Activated CD8-positive, alpha-beta T cell treated with anti-CD3 and anti-CD28 coated beads, Interleukin-2, amount 10 ng/mL, durations not matched to agents 7 days and 5 days (primary cell): ENCODE data around the gene DNASE2B. TPM values are rescaled to one million over a fixed set of nuclear protein-coding genes. Genes with fewer than 3 reads are reported as not detected.
A peak's percentile ranks its signal among the peaks of the same experiment; 100 is the strongest.

Source experiments
- ATAC-seq: fragments of 150-1000 bp; cut with Tn5 transposase; one replicate; pipeline ENCODE4 v1.10.0; 2021; ENCODE audit warnings: moderate library complexity
- CTCF ChIA-PET: fragments of 350-600 bp; sonication (Branson Sonifier 250); formaldehyde crosslinking; loops from one replicate; lab custom pipeline; 2021; ENCODE audit warnings: antibody characterized with exemption; lab: Charles Lee
- POLR2A ChIA-PET: fragments of 350-600 bp; sonication (Branson Sonifier 250); formaldehyde crosslinking; loops from one replicate; lab custom pipeline; 2021; ENCODE audit warnings: antibody characterized with exemption; lab: Charles Lee
- DNase-seq: peaks from one replicate; pipeline ENCODE4 v3.0.0-alpha.2; 2020
- H3K27ac Mint-ChIP-seq: one replicate; pipeline ENCODE4 v1.8.0; 2021; ENCODE audit warnings: mild to moderate bottlenecking, mixed read lengths
- H3K27me3 Mint-ChIP-seq: one replicate; pipeline ENCODE4 v1.8.0; 2021; ENCODE audit warnings: low read depth, mixed read lengths
- H3K36me3 Mint-ChIP-seq: one replicate; pipeline ENCODE4 v1.8.0; 2021; ENCODE audit warnings: low read depth, mixed read lengths
- H3K4me1 Mint-ChIP-seq: one replicate; pipeline ENCODE4 v1.8.0; 2021; ENCODE audit warnings: low read depth, mixed read lengths
- H3K4me3 Mint-ChIP-seq: one replicate; pipeline ENCODE4 v1.8.0; 2021; ENCODE audit warnings: mild to moderate bottlenecking, mixed read lengths
- H3K9me3 Mint-ChIP-seq: one replicate; pipeline ENCODE4 v1.8.0; 2022; ENCODE audit warnings: mixed read lengths; ENCODE audit not compliant: insufficient read depth
- total RNA-seq, 2 experiments: library from RNA; stranded (reverse); gene quantifications; one replicate each; pipeline ENCODE4 v1.2.3, GENCODE V29; 2021

The DNASE2B gene
- total RNA-seq, 2 experiments from 2014 or later, result not detected

GRCh38 chr1:84363622-84364021, 34.7 kb upstream of the DNASE2B start:
- H3K4me3 Mint-ChIP-seq, result no peak overlapping the region
- no peak for ATAC-seq
- H3K4me1 Mint-ChIP-seq, result peaks cover 5% of the 10 kb centered on the region
- no peak for DNase-seq
- H3K36me3 Mint-ChIP-seq, result no peaks in the 10 kb centered on the region
- no peaks in the 10 kb centered on the region for H3K27me3 Mint-ChIP-seq
- no peak overlapping the region for H3K27ac Mint-ChIP-seq
- ChIA-PET POLR2A (no interaction called here), CTCF (interaction anchor here (0.7 kb wide), 1 partner anchor 547 kb away, joined by 3 read pairs; no protein-coding TSS in a partner anchor)
- no peaks in the 10 kb centered on the region for H3K9me3 Mint-ChIP-seq

GRCh38 chr1:84365225-84366221, 32.8 kb upstream of the DNASE2B start:
- Mint-ChIP-seq H3K4me3 (no peak overlapping the region), H3K27me3 (no peaks in the 10 kb centered on the region), H3K27ac (no peak overlapping the region), H3K4me1 (peaks cover 5% of the 10 kb centered on the region), H3K36me3 (no peaks in the 10 kb centered on the region), H3K9me3 (no peaks in the 10 kb centered on the region)
- peak; percentile 21 for DNase-seq
- ATAC-seq, result peak; percentile 49
- ChIA-PET CTCF (no interaction called here), POLR2A (no interaction called here)

DNA sequence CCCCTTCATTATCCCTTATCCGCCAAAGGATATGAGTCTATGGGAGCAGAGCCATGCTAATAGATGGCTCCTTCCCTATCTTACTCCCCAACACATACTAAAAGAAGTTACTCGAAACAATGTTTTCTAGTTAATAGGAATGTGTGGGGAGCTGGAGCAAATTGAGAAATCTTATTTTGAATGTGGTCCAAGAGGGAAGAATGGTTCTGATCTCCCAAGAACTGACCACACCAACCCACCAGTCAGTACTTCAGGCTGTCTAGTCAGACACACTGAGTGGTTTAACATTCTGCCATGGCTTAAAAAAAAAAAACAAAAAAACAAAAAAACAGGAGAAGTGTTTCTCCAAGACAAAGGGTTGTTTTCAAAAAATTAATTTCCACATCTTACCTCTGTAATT, 31.5 kb upstream of the DNASE2B start:
- Mint-ChIP-seq H3K27me3 (no peaks in the 10 kb centered on the region), H3K9me3 (no peaks in the 10 kb centered on the region), H3K36me3 (no peaks in the 10 kb centered on the region), H3K4me1 (peaks cover 5% of the 10 kb centered on the region), H3K4me3 (no peak overlapping the region), H3K27ac (no peak overlapping the region)
- ATAC-seq, result no peak
- ChIA-PET CTCF (no interaction called here), POLR2A (no interaction called here)
- no peak for DNase-seq

- Mint-ChIP-seq H3K27ac (no peak overlapping the region), H3K4me1 (peaks cover 5% of the 10 kb centered on the region), H3K9me3 (no peaks in the 10 kb centered on the region), H3K4me3 (no peak overlapping the region), H3K36me3 (no peaks in the 10 kb centered on the region), H3K27me3 (no peaks in the 10 kb centered on the region)
- ATAC-seq, result no peak
- POLR2A ChIA-PET, result no interaction called here
- CTCF ChIA-PET, result no interaction called here
- DNase-seq, result no peak
Observed at GRCh38 chr1:84367219-84367618, 31.1 kb upstream of the DNASE2B start.

DNA sequence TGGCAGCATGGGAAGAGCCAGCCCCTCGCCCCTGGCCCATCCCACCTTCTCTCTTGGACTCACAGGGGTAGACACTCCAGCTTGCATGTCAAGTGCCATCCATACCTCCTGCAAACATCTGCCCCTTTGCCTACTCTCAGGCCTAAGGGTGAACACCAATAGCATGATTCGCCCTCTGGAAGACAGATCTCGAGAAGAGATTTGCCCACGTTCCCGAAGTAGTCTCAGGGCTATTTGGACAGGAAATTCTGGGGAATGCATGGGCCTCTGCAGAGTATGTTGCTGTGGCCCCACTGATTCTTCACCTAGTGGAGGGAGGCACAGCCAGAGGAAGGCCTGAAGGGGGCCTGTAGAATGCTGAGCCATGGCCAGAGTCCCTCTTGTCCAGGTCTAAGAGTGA, 29.8 kb upstream of the DNASE2B start:
- no peaks in the 10 kb centered on the region for H3K9me3 Mint-ChIP-seq
- POLR2A ChIA-PET, result no interaction called here
- no peak for ATAC-seq

GRCh38 chr1:84370266-84370665, 28.0 kb upstream of the DNASE2B start:
- ATAC-seq (no peak), DNase-seq (no peak)
- CTCF ChIA-PET, result interaction anchor here (0.6 kb wide), 1 partner anchor 63 kb away, joined by 3 read pairs; no protein-coding TSS in a partner anchor
- POLR2A ChIA-PET, result no interaction called here
- H3K36me3 Mint-ChIP-seq, result no peaks in the 10 kb centered on the region
- H3K27ac Mint-ChIP-seq, result no peak overlapping the region
- H3K9me3 Mint-ChIP-seq, result no peaks in the 10 kb centered on the region
- peaks cover 5% of the 10 kb centered on the region for H3K4me1 Mint-ChIP-seq
- H3K4me3 Mint-ChIP-seq, result no peak overlapping the region
- no peaks in the 10 kb centered on the region for H3K27me3 Mint-ChIP-seq

More for the DNA sequence above, 29.8 kb upstream of the DNASE2B start:
- Mint-ChIP-seq H3K4me1 (peaks cover 5% of the 10 kb centered on the region), H3K4me3 (no peak overlapping the region), H3K36me3 (no peaks in the 10 kb centered on the region), H3K27me3 (no peaks in the 10 kb centered on the region), H3K27ac (no peak overlapping the region)
- CTCF ChIA-PET, result no interaction called here
- no peak for DNase-seq

- Mint-ChIP-seq H3K4me1 (peaks cover under 1% of the 10 kb centered on the region), H3K4me3 (no peak overlapping the region), H3K9me3 (no peaks in the 10 kb centered on the region), H3K36me3 (no peaks in the 10 kb centered on the region), H3K27ac (no peak overlapping the region), H3K27me3 (no peaks in the 10 kb centered on the region)
- ATAC-seq (no peak), DNase-seq (no peak)
- CTCF ChIA-PET, result no interaction called here
- POLR2A ChIA-PET, result no interaction called here
Observed at GRCh38 chr1:84370831-84371394, 27.4 kb upstream of the DNASE2B start.

DNA sequence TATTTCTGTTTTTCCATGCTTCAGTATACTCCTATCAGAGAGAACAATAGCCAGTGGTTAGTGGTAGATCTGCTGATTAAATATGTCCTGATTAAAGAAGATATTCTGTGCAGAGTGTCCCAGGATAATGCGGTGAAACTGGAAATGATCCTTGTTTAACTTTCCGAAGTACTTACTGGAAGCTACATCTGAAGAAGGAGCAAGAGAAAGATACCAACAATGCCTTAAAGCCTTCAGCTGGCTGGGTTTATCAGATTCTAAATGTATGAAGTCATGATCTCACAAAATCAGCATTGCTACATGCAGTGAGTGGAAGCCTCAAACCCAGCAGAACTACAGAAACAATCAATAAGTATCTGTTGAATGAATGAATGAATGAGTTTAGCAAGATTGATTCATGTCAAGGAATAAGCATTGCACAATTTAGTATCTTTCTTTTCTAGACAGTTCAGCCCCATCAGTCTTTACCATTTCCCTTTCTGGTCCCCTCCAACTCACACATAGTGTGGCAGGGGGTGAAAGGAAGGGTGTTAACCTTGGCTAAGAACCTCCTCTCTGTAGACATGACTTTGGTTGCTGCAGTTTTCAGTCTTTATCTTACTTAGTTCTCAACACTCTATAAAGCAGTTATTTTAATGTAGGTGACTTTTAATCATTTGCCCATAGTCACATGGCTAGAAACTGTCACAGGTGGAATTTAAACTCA, 24.7 kb upstream of the DNASE2B start:
- CTCF ChIA-PET, result no interaction called here
- no peak for DNase-seq
- POLR2A ChIA-PET, result no interaction called here
- Mint-ChIP-seq H3K9me3 (no peaks in the 10 kb centered on the region), H3K27ac (no peak overlapping the region), H3K4me1 (no peaks in the 10 kb centered on the region), H3K4me3 (no peak overlapping the region), H3K36me3 (no peaks in the 10 kb centered on the region), H3K27me3 (no peaks in the 10 kb centered on the region)
- no peak for ATAC-seq

- DNase-seq (no peak), ATAC-seq (no peak)
- no peak overlapping the region for H3K4me3 Mint-ChIP-seq
- ChIA-PET CTCF (interaction anchor here (1.2 kb wide), 1 partner anchor 19 kb away, joined by 3 read pairs; no protein-coding TSS in a partner anchor), POLR2A (no interaction called here)
- no peaks in the 10 kb centered on the region for H3K9me3 Mint-ChIP-seq
- H3K36me3 Mint-ChIP-seq, result no peaks in the 10 kb centered on the region
- no peaks in the 10 kb centered on the region for H3K4me1 Mint-ChIP-seq
- no peaks in the 10 kb centered on the region for H3K27me3 Mint-ChIP-seq
- no peak overlapping the region for H3K27ac Mint-ChIP-seq
Observed at GRCh38 chr1:84374991-84375696, 23.1 kb upstream of the DNASE2B start.

DNA sequence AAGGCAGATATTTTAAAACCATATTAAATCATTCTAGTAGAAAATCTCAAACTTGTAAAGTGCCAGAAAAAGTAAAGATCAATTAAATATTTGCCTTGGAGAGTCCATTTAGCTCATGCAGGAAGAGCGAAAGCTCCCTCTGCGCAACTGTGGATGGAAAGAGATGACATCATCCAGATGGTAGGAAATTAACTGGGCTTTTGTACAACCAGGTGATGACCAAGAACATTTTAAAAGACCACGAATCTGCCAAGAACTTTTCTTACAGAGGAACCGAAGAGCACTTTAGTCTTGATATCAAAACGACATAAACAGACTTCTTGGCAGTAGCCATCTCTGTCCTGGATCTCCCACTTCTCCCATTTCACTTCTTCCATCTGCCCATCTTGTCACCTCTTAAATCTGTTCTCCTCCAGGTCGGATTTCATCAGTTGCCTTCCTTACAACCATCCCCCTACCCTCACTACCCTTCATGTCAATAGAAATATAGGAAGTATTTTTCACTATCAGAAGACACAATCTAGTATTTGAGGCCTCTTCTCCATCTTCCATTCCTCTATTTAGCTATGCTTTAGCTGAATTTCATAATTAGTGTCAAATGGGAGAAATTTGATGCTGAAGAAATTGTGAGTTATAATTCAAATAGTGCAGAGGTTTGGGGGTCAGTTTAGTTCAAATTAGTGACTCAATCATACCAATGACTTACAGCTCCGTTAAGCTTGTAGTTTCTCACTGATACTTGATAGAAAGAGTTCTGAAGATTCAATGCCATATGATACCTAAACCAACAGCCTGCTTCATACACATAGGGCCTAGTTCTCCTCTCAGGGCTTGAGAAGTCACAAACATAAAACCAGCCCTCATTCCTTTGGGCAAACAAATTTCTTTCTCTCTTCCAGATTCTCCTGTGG, 22.0 kb upstream of the DNASE2B start:
- ChIA-PET POLR2A (no interaction called here), CTCF (interaction anchor here (1.2 kb wide), 1 partner anchor 18 kb away, joined by 3 read pairs; no protein-coding TSS in a partner anchor)
- Mint-ChIP-seq H3K9me3 (no peaks in the 10 kb centered on the region), H3K27ac (no peak overlapping the region), H3K36me3 (no peaks in the 10 kb centered on the region), H3K4me1 (no peaks in the 10 kb centered on the region), H3K27me3 (no peaks in the 10 kb centered on the region), H3K4me3 (no peak overlapping the region)
- DNase-seq, result no peak
- no peak for ATAC-seq
